ENCODE data around the gene SORBS2.

Gene SORBS2

GRCh38 chr4:185809533-185810071, 2.4 kb downstream of the SORBS2 start:
- TF ChIP-seq ZFP30 (CRISPR knock-in tag; IDR thresholded peaks at IDR 0.05), result no peak
- TF ChIP-seq ESRRG (CRISPR knock-in tag; IDR thresholded peaks at IDR 0.05), result no peak
- TF ChIP-seq ZNF8 (CRISPR knock-in tag; IDR thresholded peaks at IDR 0.05), result no peak
- TF ChIP-seq TSHZ2 (CRISPR knock-in tag; IDR thresholded peaks at IDR 0.05), result no peak
- no peak for TF ChIP-seq POU6F1 (CRISPR knock-in tag; IDR thresholded peaks at IDR 0.05; ENCODE audit: borderline replicate concordance, low read depth)
- TF ChIP-seq ZFP3 (CRISPR knock-in tag; IDR thresholded peaks at IDR 0.05), result no peak
- no peak for TF ChIP-seq RARB (CRISPR knock-in tag; IDR thresholded peaks at IDR 0.05)
- no peak for TF ChIP-seq TOX (CRISPR knock-in tag; IDR thresholded peaks at IDR 0.05; ENCODE audit: borderline replicate concordance)
- no peak for ATAC-seq

GRCh38 chr4:185809121-185809520, 2.9 kb downstream of the SORBS2 start:
- TF ChIP-seq ZFP30 (CRISPR knock-in tag; IDR thresholded peaks at IDR 0.05) (no peak), PPARA (CRISPR knock-in tag; IDR thresholded peaks at IDR 0.05; ENCODE audit: borderline replicate concordance) (no peak), CSDC2 (CRISPR knock-in tag; IDR thresholded peaks at IDR 0.05) (no peak), TOX (CRISPR knock-in tag; IDR thresholded peaks at IDR 0.05; ENCODE audit: borderline replicate concordance) (no peak), GLIS3 (CRISPR knock-in tag; IDR thresholded peaks at IDR 0.05) (no peak), ZFP3 (CRISPR knock-in tag; IDR thresholded peaks at IDR 0.05) (no peak), TSHZ2 (CRISPR knock-in tag; IDR thresholded peaks at IDR 0.05) (no peak), OSR1 (CRISPR knock-in tag; IDR thresholded peaks at IDR 0.05) (no peak), ZNF565 (CRISPR knock-in tag; conservative IDR thresholded peaks at IDR 0.05; ENCODE audit: low read depth) (no peak), ZC3H10 (CRISPR knock-in tag; IDR thresholded peaks at IDR 0.05) (no peak), RARB (CRISPR knock-in tag; IDR thresholded peaks at IDR 0.05) (no peak), POU6F1 (CRISPR knock-in tag; IDR thresholded peaks at IDR 0.05; ENCODE audit: borderline replicate concordance, low read depth) (no peak), BACH2 (CRISPR knock-in tag; IDR thresholded peaks at IDR 0.05; ENCODE audit: borderline replicate concordance) (no peak), TCF4 (CRISPR knock-in tag; IDR thresholded peaks at IDR 0.05; ENCODE audit: borderline replicate concordance) (no peak)
- ATAC-seq, result no peak

GRCh38 chr4:185805979-185806378, 6.0 kb downstream of the SORBS2 start:
- ATAC-seq, result no peak
- no peak for TF ChIP-seq SNAI2 (CRISPR knock-in tag; IDR thresholded peaks at IDR 0.05)
- TF ChIP-seq ZNF70 (CRISPR knock-in tag; IDR thresholded peaks at IDR 0.05), result no peak
- no peak for TF ChIP-seq ESRRG (CRISPR knock-in tag; IDR thresholded peaks at IDR 0.05)
- TF ChIP-seq ZFP30 (CRISPR knock-in tag; IDR thresholded peaks at IDR 0.05), result no peak
- TF ChIP-seq ZNF565 (CRISPR knock-in tag; conservative IDR thresholded peaks at IDR 0.05; ENCODE audit: low read depth), result no peak
- TF ChIP-seq RARB (CRISPR knock-in tag; IDR thresholded peaks at IDR 0.05), result no peak
- TF ChIP-seq ZFP3 (CRISPR knock-in tag; IDR thresholded peaks at IDR 0.05), result no peak
- no peak for TF ChIP-seq POU6F1 (CRISPR knock-in tag; IDR thresholded peaks at IDR 0.05; ENCODE audit: borderline replicate concordance, low read depth)
- no peak for TF ChIP-seq TCF4 (CRISPR knock-in tag; IDR thresholded peaks at IDR 0.05; ENCODE audit: borderline replicate concordance)
- TF ChIP-seq ZNF8 (CRISPR knock-in tag; IDR thresholded peaks at IDR 0.05), result no peak
- TF ChIP-seq GLIS3 (CRISPR knock-in tag; IDR thresholded peaks at IDR 0.05), result no peak
- TF ChIP-seq PATZ1 (CRISPR knock-in tag; IDR thresholded peaks at IDR 0.05; ENCODE audit: borderline replicate concordance), result no peak
- no peak for TF ChIP-seq PPARA (CRISPR knock-in tag; IDR thresholded peaks at IDR 0.05; ENCODE audit: borderline replicate concordance)
- TF ChIP-seq ISL1 (CRISPR knock-in tag; IDR thresholded peaks at IDR 0.05), result no peak
- TF ChIP-seq TSHZ2 (CRISPR knock-in tag; IDR thresholded peaks at IDR 0.05), result no peak
- TF ChIP-seq BACH2 (CRISPR knock-in tag; IDR thresholded peaks at IDR 0.05; ENCODE audit: borderline replicate concordance), result no peak

Data from SK-N-SH treated with all-trans-retinoic acid at 6 μM for 48 hours (cell line).